AG04449 (cell line): ENCODE measurements around the gene FMR1.
A peak's percentile ranks its signal among the peaks of the same experiment; 100 is the strongest.

Experiments used
- CTCF ChIA-PET: fragments of 350-600 bp; formaldehyde crosslinking; extraction: SDS; loops from one replicate; lab custom pipeline; 2021; ENCODE audit warnings: antibody characterized with exemption; lab: Yijun Ruan, JAX
- POLR2A ChIA-PET: fragments of 400-600, 350-600 bp; formaldehyde crosslinking; extraction: SDS; loops from one replicate; lab custom pipeline; 2020; ENCODE audit warnings: antibody characterized with exemption, inconsistent platforms; lab: Yijun Ruan, JAX
- DNase-seq: peaks from one replicate; pipeline ENCODE4 v3.0.0-alpha.2; 2010; ENCODE audit warnings: low read depth, low spot score
- H3K4me3 ChIP-seq: 2 replicates; pipeline ENCODE4 v1.5.1; 2011; ENCODE audit warnings: low read depth, mild to moderate bottlenecking, control low read depth, low read length
- CTCF ChIP-seq: IDR thresholded peaks from one replicate; pipeline ENCODE4 v1.5.1; 2011; ENCODE audit warnings: mild to moderate bottlenecking, moderate library complexity, low read length, control low read depth, inconsistent platforms; ENCODE audit not compliant: insufficient read depth; ENCODE audit errors: missing control alignments

Gene FMR1

GRCh38 chrX:147911192-147912022, at the start of gene FMR1:
FMR1 (plus strand) TSS chrX:147911919; CDS start chrX:147912180, 261 bp downstream.
- ChIA-PET POLR2A (interaction anchor here (1.1 kb wide), 1 partner anchor 10 kb away, joined by 3 read pairs; no protein-coding TSS in a partner anchor), CTCF (no interaction called here)
- peak within 1 kb of the TSS; percentile 68 for H3K4me3 ChIP-seq
- peak; percentile 29 for DNase-seq
- no peak for TF ChIP-seq CTCF

- POLR2A ChIA-PET = no interaction called here
- no peak for TF ChIP-seq CTCF
Observed at GRCh38 chrX:147875866-147876596, 35.7 kb upstream of the FMR1 start.

GRCh38 chrX:147876849-147877646, 34.7 kb upstream of the FMR1 start:
- DNase-seq = no peak
- TF ChIP-seq CTCF = no peak
- no peak overlapping the region for H3K4me3 ChIP-seq
- POLR2A ChIA-PET = no interaction called here
- CTCF ChIA-PET = no interaction called here

More at GRCh38 chrX:147875866-147876596, 35.7 kb upstream of the FMR1 start:
- no peak for DNase-seq
- CTCF ChIA-PET = no interaction called here
- no peak overlapping the region for H3K4me3 ChIP-seq

GRCh38 chrX:147877726-147878125, 34.0 kb upstream of the FMR1 start:
- CTCF ChIA-PET = no interaction called here
- no peak overlapping the region for H3K4me3 ChIP-seq
- no peak for DNase-seq
- no peak for TF ChIP-seq CTCF
- POLR2A ChIA-PET = no interaction called here

GRCh38 chrX:147884958-147885357, 26.8 kb upstream of the FMR1 start:
- CTCF ChIA-PET = no interaction called here
- DNase-seq = no peak
- POLR2A ChIA-PET = no interaction called here
- H3K4me3 ChIP-seq = no peak overlapping the region
- TF ChIP-seq CTCF = no peak
